GM12874 (cell line): ENCODE measurements around the gene TBCE.

ENCODE experiments used
- CTCF ChIP-seq: IDR thresholded peaks from 2 replicates; pipeline ENCODE4 v1.5.1; 2011; ENCODE audit warnings: low read depth, mild to moderate bottlenecking, control low read depth, low read length, moderate library complexity; ENCODE audit not compliant: insufficient read depth

Gene TBCE

GRCh38 chr1:235367000-235367908, at the start of gene TBCE:
Gene TBCE, plus strand, starts transcription at chr1:235367427. Its CDS starts 12,623 bp downstream, at chr1:235380050.
- TF ChIP-seq CTCF: no peak

GRCh38 chr1:235319255-235319654, 48.0 kb upstream of the TBCE start:
- no peak for TF ChIP-seq CTCF

- TF ChIP-seq CTCF: no peak
Observed at GRCh38 chr1:235320521-235321179, 46.6 kb upstream of the TBCE start.

- no peak for TF ChIP-seq CTCF
Observed at GRCh38 chr1:235324296-235324695, 42.9 kb upstream of the TBCE start.

- TF ChIP-seq CTCF: no peak
Observed at GRCh38 chr1:235325139-235325538, 42.1 kb upstream of the TBCE start.

GRCh38 chr1:235325854-235326253, 41.4 kb upstream of the TBCE start:
- TF ChIP-seq CTCF: no peak

GRCh38 chr1:235326719-235327558, 40.3 kb upstream of the TBCE start:
- TF ChIP-seq CTCF: no peak
